NCI-H510A (cell line): ENCODE measurements around the gene SORBS2.

ENCODE experiments used
- DNase-seq: peaks from one replicate; lab custom pipeline; 2025; lab: John Stamatoyannopoulos, UW

The SORBS2 gene

DNA sequence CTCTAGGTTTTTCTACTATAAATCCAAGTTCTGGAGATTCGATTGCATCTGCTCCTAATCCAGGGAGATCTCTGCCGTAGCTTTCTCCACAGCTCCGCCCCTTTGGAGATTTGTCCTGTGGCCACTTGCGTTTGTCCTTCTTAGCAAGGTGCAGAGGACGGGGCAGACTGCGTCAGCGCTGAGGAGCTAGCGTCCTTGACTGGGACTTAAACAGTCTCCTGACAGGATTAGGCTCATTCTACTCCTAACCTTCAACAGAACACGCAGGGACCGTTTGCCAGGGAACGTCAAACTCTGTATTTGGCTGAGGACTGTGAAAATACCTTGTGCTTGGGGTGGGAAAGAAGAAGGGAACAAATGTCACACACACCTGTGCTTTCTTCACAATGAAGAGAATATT lies 38.6 kb downstream of the SORBS2 start:
- DNase-seq, result no peak

DNA sequence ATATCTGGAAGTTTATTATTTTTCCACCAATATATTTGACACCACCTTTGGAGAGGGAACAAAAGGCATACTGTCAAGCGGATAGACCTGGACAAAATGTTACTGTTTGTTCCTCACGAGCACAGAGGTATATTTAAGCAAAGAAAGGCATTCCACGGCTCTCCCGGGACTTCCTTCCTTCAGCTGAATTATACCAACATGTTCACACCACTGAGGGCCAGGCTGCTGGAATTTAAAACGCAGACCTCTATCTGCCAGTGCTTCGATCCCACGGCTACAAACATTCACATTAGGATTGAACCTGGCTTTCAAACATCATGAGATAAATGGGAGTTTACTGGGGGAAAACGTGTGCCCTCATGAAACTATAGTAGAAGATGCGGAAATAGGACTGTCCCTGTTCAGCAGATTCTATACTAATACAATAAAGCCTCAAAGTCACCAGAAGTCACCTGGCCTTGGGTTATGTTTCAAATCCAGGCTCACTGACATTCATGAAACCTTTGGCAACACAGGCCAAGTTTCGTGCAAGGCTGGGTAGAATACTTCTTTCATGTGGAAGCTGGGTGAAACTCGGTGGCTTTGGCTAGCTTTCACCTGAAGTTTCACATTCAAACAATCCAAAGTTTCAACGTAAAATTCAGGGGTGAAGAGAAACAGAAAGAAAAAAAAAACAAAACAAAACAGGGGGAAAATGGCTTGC lies 39.5 kb downstream of the SORBS2 start:
- DNase-seq, result no peak

- no peak for DNase-seq
These were observed 40.1 kb downstream of the SORBS2 start for GRCh38 chr4:185771711-185772390.

DNA sequence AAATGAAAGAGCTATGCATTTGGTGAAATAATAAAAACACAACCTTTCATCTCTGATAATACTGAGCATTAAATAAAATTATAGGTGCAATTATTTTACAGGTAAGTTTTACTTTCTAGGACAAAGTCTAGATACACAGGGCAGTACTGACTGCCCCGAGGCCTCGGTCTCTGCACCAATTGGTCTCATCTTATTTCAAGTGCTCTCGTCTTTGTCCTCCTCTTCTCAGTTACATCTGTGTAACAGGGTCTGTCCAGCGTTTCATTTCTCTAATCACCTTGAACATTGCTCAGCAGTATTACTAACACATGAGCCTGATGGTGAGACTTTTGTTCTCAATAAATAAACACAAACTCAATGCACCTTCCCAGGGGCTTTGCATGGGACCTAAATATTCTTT lies 44.5 kb downstream of the SORBS2 start:
- no peak for DNase-seq

DNA sequence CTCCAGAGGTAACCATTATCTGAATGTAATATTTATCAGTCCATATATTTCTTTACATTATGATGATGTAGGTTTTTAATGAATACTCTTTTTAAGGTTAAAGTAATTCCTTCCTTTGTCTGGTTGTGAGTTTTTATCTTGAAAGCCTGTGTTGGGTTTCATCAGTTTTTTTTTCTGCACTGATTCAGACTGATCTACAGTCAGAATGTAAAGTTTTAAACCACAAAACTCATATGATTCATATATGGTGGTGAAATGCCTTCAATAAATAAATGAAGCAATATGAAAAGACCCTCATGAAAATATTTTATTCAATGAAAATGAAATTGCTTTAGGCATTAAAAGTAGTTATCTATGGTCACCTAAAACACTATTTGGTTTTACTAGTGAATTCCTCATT lies 47.1 kb downstream of the SORBS2 start:
- DNase-seq, result no peak

GRCh38 chr4:185761352-185762235 lies 50.4 kb downstream of the SORBS2 start:
- DNase-seq, result no peak

DNA sequence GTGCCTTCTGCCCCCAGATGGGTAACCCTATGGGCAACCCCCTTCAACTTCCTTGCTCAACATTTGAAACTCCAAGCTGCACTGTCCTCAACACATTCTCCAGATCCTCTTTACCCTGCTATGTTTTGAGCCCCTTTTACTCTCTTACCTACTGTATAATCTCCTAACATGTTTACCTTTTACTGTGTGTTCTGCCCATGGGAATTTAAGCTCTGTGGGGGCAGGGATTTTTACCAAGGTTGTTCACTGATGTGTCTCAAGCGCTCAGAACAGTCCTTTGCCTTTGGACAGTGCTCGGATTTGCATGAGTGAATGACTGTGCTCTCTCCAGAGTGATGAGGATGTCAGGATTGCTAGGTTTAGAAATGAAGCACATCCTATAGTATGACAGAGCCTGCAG lies 53.2 kb downstream of the SORBS2 start:
- no peak for DNase-seq

GRCh38 chr4:185755451-185755850 lies 56.5 kb downstream of the SORBS2 start:
- DNase-seq, result no peak

DNA sequence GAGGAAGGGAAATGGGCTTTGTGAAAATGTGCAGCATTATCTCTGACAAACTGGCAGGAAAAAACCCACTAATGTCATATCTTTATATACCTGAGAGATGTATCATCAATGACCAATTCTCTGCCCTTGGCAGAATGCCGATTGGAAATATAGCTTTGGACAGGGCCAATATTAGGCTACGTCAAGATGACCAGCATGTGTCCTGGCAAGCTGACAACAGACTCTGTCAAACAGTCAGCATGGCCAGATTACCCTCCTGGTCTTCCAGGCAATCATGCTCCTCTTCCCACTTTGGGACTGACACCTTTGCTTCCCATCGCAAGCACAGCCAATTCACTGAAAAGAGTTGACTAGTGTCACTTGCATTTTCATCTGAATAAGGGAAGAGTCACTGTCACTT lies 57.0 kb downstream of the SORBS2 start:
- DNase-seq, result no peak

DNA sequence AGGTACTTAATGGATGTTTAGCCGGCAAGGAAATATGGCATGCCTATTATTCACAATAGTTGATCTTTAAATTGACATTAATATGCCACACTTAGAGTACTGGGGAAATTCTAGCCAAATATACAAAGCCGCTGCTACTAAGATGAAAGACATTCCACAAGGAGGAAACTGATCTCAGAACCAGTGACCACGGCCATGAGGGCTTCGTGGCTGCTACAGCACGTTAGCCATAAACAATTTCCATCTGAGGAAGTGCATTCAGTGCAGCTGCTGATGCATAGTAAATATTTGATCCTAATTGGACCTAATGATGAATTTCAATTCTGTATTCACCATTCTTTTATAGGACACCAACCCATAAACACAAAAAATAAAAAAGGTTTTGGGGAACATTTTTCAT lies 59.1 kb downstream of the SORBS2 start:
- DNase-seq, result no peak

GRCh38 chr4:185749858-185750257 lies 62.1 kb downstream of the SORBS2 start:
- DNase-seq, result no peak

GRCh38 chr4:185748901-185749390 lies 63.0 kb downstream of the SORBS2 start:
- no peak for DNase-seq

DNA sequence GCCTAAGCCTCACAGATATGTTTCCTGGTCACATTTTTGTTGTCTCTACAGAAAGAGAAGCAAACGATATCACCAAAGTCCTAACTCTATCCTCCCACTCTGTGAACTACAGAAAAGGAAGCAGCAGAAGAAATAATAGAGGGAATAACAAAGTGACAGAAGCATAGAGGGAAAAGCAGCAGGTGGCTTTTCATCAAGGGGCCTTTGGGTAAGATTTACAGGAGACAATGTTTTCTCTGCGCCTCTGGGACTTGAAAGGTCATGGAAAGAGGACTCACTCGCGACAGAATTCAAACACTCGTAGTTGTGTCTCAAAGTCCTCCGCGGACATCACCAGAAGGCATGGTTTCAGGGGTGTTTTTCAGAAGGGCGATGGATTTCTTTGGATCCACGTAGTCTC lies 66.1 kb downstream of the SORBS2 start:
- DNase-seq, result no peak

GRCh38 chr4:185744946-185745345 lies 67.0 kb downstream of the SORBS2 start:
- DNase-seq, result no peak

DNA sequence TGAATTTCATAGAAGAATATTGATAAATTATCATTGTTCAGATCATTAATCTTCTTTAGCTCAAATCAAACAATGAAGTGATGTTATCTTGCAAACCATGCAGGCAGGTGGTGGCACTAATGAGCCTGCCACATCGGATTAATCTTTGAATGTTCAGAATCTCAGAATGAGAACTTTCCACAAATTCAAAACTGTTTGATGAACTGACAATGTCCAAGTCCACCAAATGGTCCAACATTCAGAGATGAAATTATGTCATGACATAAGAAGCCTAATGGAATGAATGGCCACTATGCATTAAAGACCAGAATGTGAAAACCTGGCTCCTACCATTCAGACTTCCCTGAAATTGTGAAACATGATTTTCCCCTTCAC lies 67.5 kb downstream of the SORBS2 start:
- no peak for DNase-seq

- no peak for DNase-seq
These were observed 68.1 kb downstream of the SORBS2 start for GRCh38 chr4:185743722-185744487.

- DNase-seq, result peak; percentile 45
These were observed 69.2 kb downstream of the SORBS2 start for GRCh38 chr4:185742766-185743165.

- DNase-seq, result no peak
These were observed 70.2 kb downstream of the SORBS2 start for GRCh38 chr4:185741795-185742194.

- DNase-seq, result no peak
These were observed 71.5 kb downstream of the SORBS2 start for GRCh38 chr4:185740471-185740873.

DNA sequence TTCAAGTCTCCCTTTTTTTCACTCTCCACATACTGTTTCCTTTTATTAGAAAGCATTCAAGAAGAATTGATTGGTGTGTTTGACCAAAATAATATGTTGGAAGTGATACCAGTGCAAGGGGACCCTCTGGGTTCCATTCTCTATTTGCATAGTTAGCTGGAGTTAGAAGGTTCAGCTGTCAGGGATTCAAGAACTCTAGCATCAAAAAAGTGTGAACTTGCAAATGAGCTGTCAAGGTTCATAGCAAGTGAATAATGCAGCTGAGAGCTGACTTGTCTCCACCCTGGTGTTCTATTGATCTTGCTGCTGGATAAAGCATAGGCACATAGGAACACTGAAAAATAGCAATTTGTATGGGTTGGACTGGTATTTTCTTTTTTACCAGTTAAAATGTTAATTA lies 73.2 kb downstream of the SORBS2 start:
- no peak for DNase-seq

- DNase-seq, result no peak
These were observed 73.9 kb downstream of the SORBS2 start for GRCh38 chr4:185738038-185738552.
